Cardiac septum (tissue), 1 donor: ENCODE results near the gene CEACAM20. TPM values are rescaled to one million over a fixed set of nuclear protein-coding genes. Genes with fewer than 3 reads are reported as not detected.
"Not testable (repeated sequence)": the region's sequence is repeated elsewhere in the genome, so short reads cannot be mapped to it uniquely, and the experiment has no call there.

Source experiments
- DNase-seq: peaks from one replicate; pipeline ENCODE4 v3.0.0-alpha.2; 2020; ENCODE audit warnings: low spot score
- intact Hi-C: fragments of 100-400 bp; cut with DNase I; formaldehyde crosslinking; loops from one replicate; pipeline ENCODE4 v1.14.0; 2022
- total RNA-seq: library from RNA; stranded (reverse); fragmentation: NEBNext Ultra II Directional; extraction: Animal tissue kit (Norgen Biotek cat#: 25700); gene quantifications from one replicate; pipeline ENCODE4 v1.2.1, GENCODE V29; 2021
- donor health status: DM: no; HTN: no; CAD: no.

CEACAM20 gene
- total RNA-seq, 1 donor from 2014 or later, result not detected

GRCh38 chr19:44499962-44500949, 29.2 kb downstream of the CEACAM20 start, which contains the start of gene ZNF180:
TSS of gene ZNF180 (minus strand) at chr19:44500522. CDS start at chr19:44497334, 3,188 bp downstream.
- intact Hi-C loops, result loop anchor here (1.0 kb wide), 1 partner anchor 99 kb away; the partner anchor contains the start of gene ZNF285
- DNase-seq, result peak; percentile 97

- intact Hi-C loops, result no loop called here
Observed at GRCh38 chr19:44499559-44499958, 29.9 kb downstream of the CEACAM20 start.

DNA sequence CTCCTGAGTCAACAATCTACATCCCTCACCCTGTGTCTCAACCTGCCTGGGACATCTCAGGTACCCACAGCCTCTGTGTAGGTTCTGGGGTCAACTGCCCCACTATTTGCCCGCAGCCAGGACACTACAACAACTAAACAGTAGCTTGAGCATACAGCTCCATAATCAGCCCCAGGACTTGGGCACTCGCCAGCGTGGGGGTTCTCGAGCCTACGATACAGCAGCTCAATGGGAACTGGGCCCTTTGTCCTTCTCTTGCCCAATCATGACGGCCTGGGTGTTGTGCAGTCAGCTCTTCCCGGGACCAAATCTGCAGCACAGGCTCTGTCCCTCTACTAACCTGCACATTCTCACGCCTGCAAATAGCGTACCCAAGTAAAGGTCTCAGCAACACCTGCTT, 30.5 kb downstream of the CEACAM20 start:
- DNase-seq, result no peak
- intact Hi-C loops, result no loop called here

More at GRCh38 chr19:44499559-44499958, 29.9 kb downstream of the CEACAM20 start:
- no peak for DNase-seq

GRCh38 chr19:44496711-44497110, 32.8 kb downstream of the CEACAM20 start:
- no peak for DNase-seq
- intact Hi-C loops, result no loop called here

DNA sequence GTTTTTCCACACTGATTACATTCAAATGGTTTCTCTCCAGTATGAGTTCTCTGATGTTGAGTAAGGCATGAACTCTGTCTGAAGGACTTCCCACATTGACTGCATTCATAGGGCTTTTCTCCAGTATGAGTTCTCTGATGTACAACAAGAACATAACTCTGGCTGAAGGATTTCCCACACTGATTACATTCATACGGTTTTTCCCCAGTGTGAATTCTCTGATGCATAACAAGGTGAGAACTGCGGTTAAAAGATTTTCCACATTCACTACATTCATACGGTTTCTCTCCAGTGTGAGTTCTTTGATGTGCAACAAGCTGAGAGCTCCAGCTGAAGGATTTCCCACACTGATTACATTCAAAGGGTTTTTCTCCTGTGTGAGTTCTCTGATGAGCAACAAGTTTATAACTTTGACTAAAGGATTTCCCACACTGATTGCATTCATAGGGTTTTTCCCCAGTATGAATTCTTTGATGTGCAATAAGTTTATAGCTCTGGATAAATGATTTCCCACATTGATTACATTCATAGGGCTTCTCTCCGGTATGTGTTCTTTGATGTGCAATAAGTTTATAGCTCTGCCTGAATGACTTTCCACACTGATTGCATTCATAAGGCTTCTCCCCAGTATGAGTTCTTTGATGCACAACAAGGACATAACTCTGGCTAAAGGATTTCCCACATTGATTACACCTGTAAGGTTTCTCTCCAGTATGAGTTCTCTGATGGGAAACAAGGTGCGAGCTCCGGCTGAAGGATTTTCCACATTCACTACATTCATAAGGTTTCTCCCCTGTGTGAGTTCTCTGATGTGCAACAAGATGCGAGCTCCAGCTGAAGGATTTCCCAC, 52.7 kb downstream of the CEACAM20 start:
- DNase-seq, result no peak
- intact Hi-C loops, result no loop called here

DNA sequence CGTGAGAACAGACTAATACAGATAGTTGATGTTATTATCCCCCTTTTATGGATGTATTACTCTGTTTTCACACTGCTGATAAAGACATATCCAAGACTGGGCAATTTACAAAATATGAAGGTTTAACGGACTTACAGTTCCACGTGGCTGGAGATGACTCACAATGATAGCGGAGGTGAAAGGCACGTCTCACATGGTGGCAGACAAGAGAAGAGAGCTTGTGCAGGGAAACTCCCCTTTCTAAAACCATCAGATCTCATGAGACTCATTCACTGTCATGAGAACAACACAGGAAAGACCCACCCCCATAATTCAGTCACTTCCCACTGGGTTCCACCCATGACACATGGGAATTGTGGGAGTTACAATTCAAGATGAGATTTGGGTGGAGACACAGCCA, 60.7 kb downstream of the CEACAM20 start:
- DNase-seq, intact Hi-C loops: not testable (repeated sequence)

DNA sequence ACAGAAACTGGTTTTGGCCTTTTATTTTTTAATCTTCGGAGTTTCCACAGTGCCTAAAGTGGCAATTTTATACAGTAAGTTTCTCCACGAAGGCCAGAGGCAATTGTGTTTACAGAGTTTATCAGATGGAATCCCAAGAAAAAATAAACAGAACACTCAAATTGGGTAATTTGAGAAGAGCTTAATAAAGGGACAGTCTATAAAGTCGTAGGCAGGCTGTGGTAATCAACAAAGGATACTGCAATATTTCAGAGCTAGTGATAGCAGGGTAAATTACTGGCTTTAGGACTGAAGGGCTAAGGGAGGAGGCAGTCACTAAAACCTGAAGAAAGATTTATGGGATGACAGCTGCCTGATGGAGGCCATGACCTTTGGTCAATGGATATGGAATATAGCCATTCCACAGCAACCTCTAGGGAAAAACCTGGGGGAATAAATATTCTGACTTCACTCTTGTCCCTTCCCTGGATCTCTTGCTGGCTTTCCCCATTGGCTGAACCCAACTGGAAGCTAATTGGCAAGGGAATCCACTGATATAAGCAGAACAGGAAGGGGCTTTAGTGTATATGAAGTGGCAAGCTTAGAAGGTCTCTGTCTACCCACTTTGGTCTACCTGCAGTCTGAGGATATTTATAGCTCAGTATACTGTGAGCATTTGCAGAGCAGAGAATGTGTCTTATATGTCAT, 66.7 kb downstream of the CEACAM20 start:
- DNase-seq, intact Hi-C loops: not testable (repeated sequence)

Other genes with a start within 250 kb of the CEACAM20 start
- 5.2 TPM for gene ZNF235, start 224.7 kb downstream of the CEACAM20 start, total RNA-seq
- 3.8 TPM for gene ZNF112, start 173.0 kb downstream of the CEACAM20 start, total RNA-seq
- gene ZNF285, start 128.1 kb downstream of the CEACAM20 start, total RNA-seq, result 3.0 TPM
- 7.1 TPM for gene ZNF229, start 81.2 kb downstream of the CEACAM20 start, total RNA-seq
- gene ZNF180, start 29.2 kb downstream of the CEACAM20 start, total RNA-seq, result 3.7 TPM
- not detected for gene IGSF23, start 83.9 kb upstream of the CEACAM20 start, total RNA-seq
- gene PVR, start 114.2 kb upstream of the CEACAM20 start, total RNA-seq, result 44.0 TPM
- 7.6 TPM for gene CEACAM19, start 141.8 kb upstream of the CEACAM20 start, total RNA-seq
- not detected for gene CEACAM16, start 169.5 kb upstream of the CEACAM20 start, total RNA-seq
- gene BCL3, start 219.0 kb upstream of the CEACAM20 start, total RNA-seq, result 41.5 TPM
- not detected for gene CBLC, start 248.2 kb upstream of the CEACAM20 start, total RNA-seq